Naive thymus-derived CD8-positive, alpha-beta T cell (primary cell): Measurements from ENCODE around the gene PIM1. TPM values are rescaled to one million over a fixed set of nuclear protein-coding genes. Genes with fewer than 3 reads are reported as not detected.

Source experiments
- ATAC-seq, 2 donors: fragments of 150-1000 bp; cut with Tn5 transposase in 1 of 2; sonication (Bioruptor Pico), chemical (Tn5 transposase) in 1 of 2; 1 replicate in 1 of 2; 2 replicates in 1 of 2; pipeline ENCODE4 v1.10.0; 2021; ENCODE audit warnings: mild to moderate bottlenecking in 2 of 2, moderate library complexity in 2 of 2
- POLR2A ChIA-PET: fragments of 350-600 bp; sonication (Branson Sonifier 250); formaldehyde crosslinking; loops from one replicate; lab custom pipeline; 2021; ENCODE audit warnings: antibody characterized with exemption; lab: Charles Lee
- DNase-seq, 10 donors: peaks; one replicate each; pipeline versions ENCODE4 v3.0.0 to v3.0.0-alpha.2; 2020 to 2022
- H3K27ac Mint-ChIP-seq, 10 donors: one replicate each; pipeline ENCODE4 v1.8.0; 2020 to 2022; ENCODE audit warnings: mild to moderate bottlenecking in 10 of 10, mixed read lengths in 10 of 10, moderate library complexity in 4 of 10, inconsistent platforms in 1 of 10
- H3K27me3 Mint-ChIP-seq, 5 donors: one replicate each; pipeline ENCODE4 v1.8.0; 2021 to 2022; ENCODE audit warnings: mixed read lengths in 5 of 5
- H3K36me3 Mint-ChIP-seq, 3 donors: one replicate each; pipeline ENCODE4 v1.8.0; 2020 to 2022; ENCODE audit warnings: mixed read lengths in 3 of 3, mild to moderate bottlenecking in 2 of 3, inconsistent platforms in 1 of 3
- H3K4me1 Mint-ChIP-seq, 4 donors: one replicate each; pipeline ENCODE4 v1.8.0; 2021 to 2022; ENCODE audit warnings: mixed read lengths in 4 of 4
- H3K4me3 Mint-ChIP-seq, 10 donors: one replicate each; pipeline ENCODE4 v1.8.0; 2020 to 2022; ENCODE audit warnings: mild to moderate bottlenecking in 10 of 10, mixed read lengths in 10 of 10, moderate library complexity in 6 of 10, inconsistent platforms in 1 of 10
- H3K9me3 Mint-ChIP-seq, 9 donors: one replicate each; pipeline ENCODE4 v1.8.0; 2020 to 2022; ENCODE audit warnings: mixed read lengths in 9 of 9, mild to moderate bottlenecking in 3 of 9, inconsistent platforms in 1 of 9, moderate library complexity in 1 of 9
- polyA plus RNA-seq, 3 donors: library from polyadenylated mRNA; unstranded; fragments of 300-500 nt; fragmentation: Illumina TruSeq; gene quantifications; one replicate each; pipeline ENCODE4 v1.2.3, GENCODE V29; 2021
- total RNA-seq, 8 experiments: library from RNA in 2 of 8; stranded (reverse) in 2 of 8; gene quantifications; one replicate each; pipeline ENCODE4 v1.2.3 and lab custom pipeline; 2021 to 2026

The PIM1 gene
- total and polyA plus RNA-seq, 5 experiments from 2014 or later, result 79.3 to 196 (median 106) TPM

GRCh38 chr6:37130704-37131103 is 39.2 kb upstream of the PIM1 start:
- peaks cover 0 to 14% (median under 1%) of the 10 kb centered on the region in 4 donors for H3K4me1 Mint-ChIP-seq
- POLR2A ChIA-PET, result interaction anchor here (0.6 kb wide), 1 partner anchor 56 kb away, joined by 3 read pairs; no protein-coding TSS in a partner anchor
- no peak for DNase-seq
- no peak for ATAC-seq
- peaks cover 0 to 1% (median 0%) of the 10 kb centered on the region in 9 donors for H3K9me3 Mint-ChIP-seq
- no peak overlapping the region for H3K27ac Mint-ChIP-seq
- H3K27me3 Mint-ChIP-seq, result peaks cover 0 to 8% (median 0%) of the 10 kb centered on the region in 5 donors
- H3K36me3 Mint-ChIP-seq, result no peaks in the 10 kb centered on the region
- no peak overlapping the region for H3K4me3 Mint-ChIP-seq

DNA sequence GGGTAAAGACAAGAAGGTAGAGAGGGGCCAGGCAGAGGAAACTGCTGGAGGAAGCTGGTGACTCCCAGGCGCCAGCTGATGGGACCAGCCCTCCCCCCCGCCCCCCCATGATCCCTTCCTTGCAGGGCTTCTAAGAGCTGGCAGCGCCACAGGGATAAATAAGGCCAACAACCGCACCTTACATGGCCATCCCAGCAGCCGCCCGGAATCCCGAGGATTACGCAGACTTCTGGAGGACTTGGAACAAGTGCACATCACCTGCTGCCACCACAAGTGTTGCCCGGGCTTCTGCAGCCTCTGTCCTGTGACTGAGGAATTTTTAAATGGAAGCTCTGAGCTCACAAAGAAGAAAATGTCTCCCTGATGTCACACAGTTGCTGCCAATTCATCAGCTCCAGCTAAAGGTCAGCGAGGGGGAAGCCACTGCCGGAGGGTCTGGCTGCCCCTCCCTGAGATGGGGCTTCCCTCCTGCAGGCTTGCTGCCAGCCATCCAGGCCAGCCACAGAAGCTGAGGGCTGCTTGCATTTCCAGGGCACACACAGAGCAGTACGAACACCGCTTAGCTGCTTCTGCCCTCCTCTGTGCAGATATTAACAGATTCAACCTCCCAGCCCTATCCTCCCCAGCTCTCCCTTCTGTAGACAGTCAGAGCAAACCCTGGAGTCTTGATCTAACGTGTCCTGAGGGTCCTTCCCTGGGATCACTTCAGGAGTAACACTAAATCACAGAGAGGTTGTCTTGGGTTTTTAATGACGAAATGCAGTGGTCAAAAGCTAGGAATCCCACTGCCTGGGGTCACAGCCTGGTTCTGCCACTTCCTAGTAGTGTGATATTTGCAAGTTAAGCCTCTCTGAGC is 38.6 kb upstream of the PIM1 start:
- Mint-ChIP-seq H3K4me1 (peaks cover 0 to 16% (median 0%) of the 10 kb centered on the region in 4 donors), H3K4me3 (no peak overlapping the region), H3K27ac (peak overlapping the region in 1 of 10 donors; percentile 29), H3K36me3 (no peaks in the 10 kb centered on the region), H3K27me3 (peaks cover 0 to 2% (median 0%) of the 10 kb centered on the region in 5 donors), H3K9me3 (peaks cover 0 to under 1% (median 0%) of the 10 kb centered on the region in 9 donors)
- no peak for DNase-seq
- POLR2A ChIA-PET, result interaction anchor here (0.6 kb wide), 1 partner anchor 55 kb away, joined by 3 read pairs; no protein-coding TSS in a partner anchor
- ATAC-seq, result no peak

- ATAC-seq, result no peak
- Mint-ChIP-seq H3K36me3 (no peaks in the 10 kb centered on the region), H3K27ac (peak overlapping the region in 1 of 10 donors; percentile 29), H3K9me3 (no peaks in the 10 kb centered on the region), H3K27me3 (no peaks in the 10 kb centered on the region), H3K4me1 (peaks cover 0 to 16% (median 0%) of the 10 kb centered on the region in 4 donors), H3K4me3 (no peak overlapping the region)
- DNase-seq, result no peak
- POLR2A ChIA-PET, result no interaction called here
Measured at GRCh38 chr6:37131960-37132253, 38.0 kb upstream of the PIM1 start.

GRCh38 chr6:37134036-37134395 is 35.9 kb upstream of the PIM1 start:
- Mint-ChIP-seq H3K9me3 (no peaks in the 10 kb centered on the region), H3K27me3 (no peaks in the 10 kb centered on the region), H3K36me3 (no peaks in the 10 kb centered on the region), H3K4me1 (peaks cover 0 to 20% (median 0%) of the 10 kb centered on the region in 4 donors), H3K27ac (peak overlapping the region in 7 of 10 donors; percentile 5 to 97 (median 32)), H3K4me3 (no peak overlapping the region)
- no peak for DNase-seq
- ATAC-seq, result no peak
- POLR2A ChIA-PET, result no interaction called here

DNA sequence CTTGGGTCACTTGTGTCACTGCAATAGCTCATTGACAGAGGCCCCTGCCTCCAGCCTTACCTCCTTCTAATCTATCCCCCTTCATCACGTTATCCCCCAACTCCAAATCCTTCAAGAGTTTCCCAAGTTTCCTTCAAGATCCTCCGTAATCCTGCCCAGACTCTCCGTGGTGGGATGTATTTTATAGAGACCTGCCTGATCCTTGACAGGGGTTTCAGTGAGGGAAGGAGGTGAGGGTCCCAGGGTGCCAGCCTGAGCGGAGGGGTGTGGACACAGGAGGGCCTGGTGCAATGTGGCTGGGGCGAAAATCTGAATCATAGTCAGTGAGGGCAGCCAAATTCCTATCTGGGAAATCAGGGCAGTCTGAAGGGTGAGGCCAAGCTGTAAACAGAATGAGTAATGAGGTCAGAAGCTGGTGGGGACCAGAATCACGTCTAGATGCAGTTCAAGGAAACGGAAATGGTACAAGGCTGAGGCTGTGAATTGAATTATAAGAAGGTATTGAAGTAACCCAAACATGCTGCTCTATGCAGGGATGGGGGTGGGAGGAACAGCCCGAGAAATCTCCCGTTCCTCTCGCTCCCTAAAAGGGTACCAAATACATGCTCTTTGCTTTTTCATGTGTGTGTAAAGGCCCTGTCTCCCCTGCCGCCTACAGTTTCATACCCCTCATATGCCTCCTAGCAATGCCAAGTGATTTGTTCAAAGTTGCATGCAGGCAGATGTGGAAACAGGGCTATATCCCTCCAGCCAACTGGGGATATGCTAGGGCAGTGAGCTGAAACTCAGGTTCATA is 35.4 kb upstream of the PIM1 start:
- DNase-seq (peak in 1 of 10 donors; percentile 19), ATAC-seq (no peak)
- H3K27ac Mint-ChIP-seq, result peak overlapping the region in 9 of 10 donors; percentile 5 to 97 (median 47)
- peaks cover 0 to 20% (median 0%) of the 10 kb centered on the region in 4 donors for H3K4me1 Mint-ChIP-seq
- H3K36me3 Mint-ChIP-seq, result no peaks in the 10 kb centered on the region
- POLR2A ChIA-PET, result no interaction called here
- H3K9me3 Mint-ChIP-seq, result no peaks in the 10 kb centered on the region
- H3K4me3 Mint-ChIP-seq, result peak overlapping the region in 1 of 10 donors; percentile 55
- H3K27me3 Mint-ChIP-seq, result no peaks in the 10 kb centered on the region

DNA sequence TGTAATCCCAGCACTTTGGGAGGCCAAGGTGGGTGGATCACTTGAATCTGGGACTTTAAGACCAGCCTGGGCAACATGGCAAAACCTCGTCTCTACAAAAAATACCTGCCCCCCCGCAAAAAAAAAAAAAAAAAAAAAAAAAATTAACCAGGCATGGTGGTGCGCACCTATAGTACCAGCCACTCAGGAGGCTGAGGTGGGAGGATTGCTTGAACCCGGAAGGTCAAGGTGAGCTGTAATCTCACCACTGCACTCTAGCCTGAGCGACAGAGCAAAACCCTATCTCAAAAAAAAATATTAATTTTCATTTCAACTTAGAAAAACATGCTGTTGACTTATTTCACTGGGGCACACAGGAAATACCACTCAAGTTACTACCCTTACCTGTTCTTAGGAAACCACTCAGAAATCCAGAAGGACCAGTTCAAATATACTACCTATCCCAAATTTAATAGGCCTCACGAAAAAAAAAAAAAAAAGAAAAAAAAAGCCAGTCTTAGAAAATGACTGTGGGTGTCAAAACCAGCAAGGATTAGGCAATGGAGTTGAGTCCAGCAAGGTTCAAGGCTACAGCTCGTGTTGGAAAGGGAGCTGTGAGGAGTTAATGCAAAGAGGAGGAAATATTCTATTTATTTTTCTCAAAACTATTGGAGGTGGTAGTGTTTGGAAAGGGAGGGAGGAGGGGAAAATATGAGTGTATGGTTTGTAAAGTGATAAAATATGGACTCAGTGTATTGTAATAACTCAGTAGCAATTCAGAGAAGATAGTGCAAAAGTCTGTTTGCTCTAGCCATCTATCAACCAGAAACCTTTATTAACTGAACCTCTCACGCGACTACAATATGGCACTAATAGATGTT is 33.9 kb upstream of the PIM1 start:
- DNase-seq (no peak), ATAC-seq (no peak)
- Mint-ChIP-seq H3K9me3 (no peaks in the 10 kb centered on the region), H3K4me3 (no peak overlapping the region), H3K4me1 (peaks cover 0 to 20% (median under 1%) of the 10 kb centered on the region in 4 donors), H3K27me3 (no peaks in the 10 kb centered on the region), H3K36me3 (no peaks in the 10 kb centered on the region), H3K27ac (peak overlapping the region in 1 of 10 donors; percentile 58)
- POLR2A ChIA-PET, result interaction anchor here (0.7 kb wide), 2 partner anchors 28 to 85 kb away, joined by 3 to 5 read pairs; no protein-coding TSS in a partner anchor

- no peaks in the 10 kb centered on the region for H3K36me3 Mint-ChIP-seq
- peaks cover 0 to 20% (median 5%) of the 10 kb centered on the region in 4 donors for H3K4me1 Mint-ChIP-seq
- no peak overlapping the region for H3K4me3 Mint-ChIP-seq
- H3K27me3 Mint-ChIP-seq, result no peaks in the 10 kb centered on the region
- no peaks in the 10 kb centered on the region for H3K9me3 Mint-ChIP-seq
- POLR2A ChIA-PET, result interaction anchor here (0.7 kb wide), 1 partner anchor 86 kb away, joined by 3 read pairs; no protein-coding TSS in a partner anchor
- H3K27ac Mint-ChIP-seq, result peak overlapping the region in 2 of 10 donors; percentile 79 to 84
- DNase-seq, result no peak
- no peak for ATAC-seq
Measured at GRCh38 chr6:37136821-37137200, 33.1 kb upstream of the PIM1 start.

GRCh38 chr6:37137201-37138090 is 32.5 kb upstream of the PIM1 start:
- Mint-ChIP-seq H3K9me3 (no peaks in the 10 kb centered on the region), H3K27ac (peak overlapping the region in 2 of 10 donors; percentile 79 to 84), H3K27me3 (no peaks in the 10 kb centered on the region), H3K36me3 (no peaks in the 10 kb centered on the region), H3K4me1 (peaks cover 0 to 16% (median 8%) of the 10 kb centered on the region in 4 donors), H3K4me3 (peak overlapping the region in 2 of 10 donors; percentile 21 to 26)
- POLR2A ChIA-PET, result no interaction called here
- ATAC-seq (no peak), DNase-seq (peak in 1 of 10 donors; percentile 9)

GRCh38 chr6:37138856-37139229 is 31.1 kb upstream of the PIM1 start:
- H3K9me3 Mint-ChIP-seq, result no peaks in the 10 kb centered on the region

GRCh38 chr6:37139230-37139962 is 30.6 kb upstream of the PIM1 start:
- no peaks in the 10 kb centered on the region for H3K9me3 Mint-ChIP-seq
- POLR2A ChIA-PET, result no interaction called here
- DNase-seq, result no peak
- H3K36me3 Mint-ChIP-seq, result no peaks in the 10 kb centered on the region
- H3K27ac Mint-ChIP-seq, result no peak overlapping the region
- peaks cover 0 to 14% (median 8%) of the 10 kb centered on the region in 4 donors for H3K4me1 Mint-ChIP-seq
- no peaks in the 10 kb centered on the region for H3K27me3 Mint-ChIP-seq
- no peak for ATAC-seq
- no peak overlapping the region for H3K4me3 Mint-ChIP-seq

More at GRCh38 chr6:37138856-37139229, 31.1 kb upstream of the PIM1 start:
- H3K36me3 Mint-ChIP-seq, result no peaks in the 10 kb centered on the region
- ATAC-seq, result no peak
- no peak overlapping the region for H3K4me3 Mint-ChIP-seq
- H3K27ac Mint-ChIP-seq, result no peak overlapping the region
- POLR2A ChIA-PET, result interaction anchor here (0.6 kb wide), 1 partner anchor 50 kb away, joined by 3 read pairs; no protein-coding TSS in a partner anchor
- no peaks in the 10 kb centered on the region for H3K27me3 Mint-ChIP-seq
- DNase-seq, result no peak
- H3K4me1 Mint-ChIP-seq, result peaks cover 0 to 16% (median 8%) of the 10 kb centered on the region in 4 donors

DNA sequence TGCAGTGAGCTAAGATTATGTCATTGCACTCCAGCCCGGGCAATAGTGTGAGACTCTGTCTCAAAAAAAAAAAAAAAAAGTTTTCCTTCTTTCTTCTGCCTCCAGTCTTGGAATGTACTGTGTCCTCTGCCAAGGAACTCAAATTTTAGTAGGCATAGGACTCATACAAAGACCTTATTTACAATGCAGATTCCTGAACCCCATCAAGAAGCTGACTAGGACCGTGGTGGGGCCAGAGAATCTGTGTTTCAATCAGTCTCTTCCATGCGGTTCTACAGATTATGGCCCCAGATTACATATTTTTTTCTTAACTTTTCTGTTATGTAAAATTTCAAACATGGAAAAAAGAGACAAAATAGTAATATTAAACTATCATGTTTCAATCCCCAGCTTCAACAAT is 29.8 kb upstream of the PIM1 start:
- POLR2A ChIA-PET, result no interaction called here
- Mint-ChIP-seq H3K27ac (no peak overlapping the region), H3K9me3 (no peaks in the 10 kb centered on the region), H3K27me3 (no peaks in the 10 kb centered on the region), H3K4me1 (peaks cover 0 to 14% (median 6%) of the 10 kb centered on the region in 4 donors), H3K36me3 (no peaks in the 10 kb centered on the region), H3K4me3 (no peak overlapping the region)
- ATAC-seq (no peak), DNase-seq (no peak)
